ENCODE results near the gene CFLAR.
"Not testable (repeated sequence)": the region's sequence is repeated elsewhere in the genome, so short reads cannot be mapped to it uniquely, and the experiment has no call there.

The CFLAR gene

GRCh38 chr2:201144101-201145051 lies 28.4 kb downstream of the CFLAR start:
- Histone ChIP-seq H3K4me3 (ENCODE audit: low read depth in 1 of 5, low read length in 5 of 5) (no peak overlapping the region), H3K9ac (ENCODE audit: low read length in 5 of 5) (no peak overlapping the region), H3K9me3 (ENCODE audit: control insufficient read depth in 5 of 5, low read length in 5 of 5) (no peaks in the 10 kb centered on the region), H3K27ac (ENCODE audit: low read depth, low read length) (peak overlapping the region; percentile 19), H3K36me3 (ENCODE audit: control insufficient read depth in 5 of 5, insufficient read depth in 5 of 5, low read length in 5 of 5) (peaks cover 40 to 81% (median 51%) of the 10 kb centered on the region in 5 donors), H3K27me3 (ENCODE audit: control insufficient read depth in 5 of 5, insufficient read depth in 4 of 5, low read length in 5 of 5) (no peaks in the 10 kb centered on the region), H3K4me1 (ENCODE audit: control insufficient read depth in 5 of 5, insufficient read depth in 5 of 5, low read length in 5 of 5) (peaks cover 0 to 7% (median 0%) of the 10 kb centered on the region in 5 donors)

GRCh38 chr2:201148434-201148990 lies 32.5 kb downstream of the CFLAR start:
- Histone ChIP-seq H3K9me3 (ENCODE audit: control insufficient read depth in 5 of 5, low read length in 5 of 5) (no peaks in the 10 kb centered on the region), H3K36me3 (ENCODE audit: control insufficient read depth in 5 of 5, insufficient read depth in 5 of 5, low read length in 5 of 5) (peaks cover 39 to 75% (median 60%) of the 10 kb centered on the region in 5 donors), H3K9ac (ENCODE audit: low read length in 5 of 5) (peak overlapping the region in 2 of 5 donors; percentile 12 to 27), H3K4me3 (ENCODE audit: low read depth in 1 of 5, low read length in 5 of 5) (no peak overlapping the region), H3K27me3 (ENCODE audit: control insufficient read depth in 5 of 5, insufficient read depth in 4 of 5, low read length in 5 of 5) (no peaks in the 10 kb centered on the region), H3K27ac (ENCODE audit: low read depth, low read length) (peak overlapping the region; percentile 92), H3K4me1 (ENCODE audit: control insufficient read depth in 5 of 5, insufficient read depth in 5 of 5, low read length in 5 of 5) (peaks cover 4 to 42% (median 24%) of the 10 kb centered on the region in 5 donors)

DNA sequence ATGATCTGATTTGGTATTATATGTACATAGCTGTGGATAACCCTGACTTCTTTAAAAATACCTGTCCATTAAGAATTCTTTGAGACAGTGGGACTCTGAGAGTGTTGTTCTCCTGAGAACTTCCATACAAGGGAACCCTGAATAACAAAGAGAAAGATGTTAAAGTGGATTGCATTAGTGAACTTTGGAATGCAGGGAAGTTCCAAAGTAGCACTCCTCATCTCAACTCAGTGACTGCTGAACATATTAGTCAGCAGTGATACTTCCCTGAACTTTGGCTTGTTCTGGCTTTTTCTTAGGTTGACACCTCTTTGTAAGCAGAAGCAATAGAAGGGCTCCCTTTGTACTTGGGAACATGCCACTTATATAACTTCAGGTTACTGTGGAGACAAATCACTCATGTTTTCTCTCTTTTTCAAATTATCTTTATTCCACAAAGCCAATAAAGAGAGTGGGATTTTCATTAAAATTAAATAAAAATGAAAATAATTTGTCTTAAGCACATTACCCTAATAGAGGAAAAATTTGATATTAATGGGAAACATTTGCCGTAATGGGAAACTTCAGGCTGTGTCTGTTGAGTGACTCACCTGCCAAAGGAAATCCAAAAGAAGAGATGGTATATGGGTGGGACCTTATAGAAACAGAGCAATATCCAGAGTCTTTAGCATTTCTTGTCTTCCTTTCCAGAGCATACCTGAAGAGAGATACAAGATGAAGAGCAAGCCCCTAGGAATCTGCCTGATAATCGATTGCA lies 33.3 kb downstream of the CFLAR start:
- H3K27me3 ChIP-seq (ENCODE audit: control insufficient read depth in 5 of 5, insufficient read depth in 4 of 5, low read length in 5 of 5) = no peaks in the 10 kb centered on the region
- no peaks in the 10 kb centered on the region for H3K9me3 ChIP-seq (ENCODE audit: control insufficient read depth in 5 of 5, low read length in 5 of 5)
- H3K9ac ChIP-seq (ENCODE audit: low read length in 5 of 5) = peak overlapping the region in 1 of 5 donors; percentile 12
- no peak overlapping the region for H3K4me3 ChIP-seq (ENCODE audit: low read depth in 1 of 5, low read length in 5 of 5)
- peak overlapping the region; percentile 92 for H3K27ac ChIP-seq (ENCODE audit: low read depth, low read length)
- H3K36me3 ChIP-seq (ENCODE audit: control insufficient read depth in 5 of 5, insufficient read depth in 5 of 5, low read length in 5 of 5) = peaks cover 36 to 71% (median 60%) of the 10 kb centered on the region in 5 donors
- H3K4me1 ChIP-seq (ENCODE audit: control insufficient read depth in 5 of 5, insufficient read depth in 5 of 5, low read length in 5 of 5) = peaks cover 4 to 43% (median 24%) of the 10 kb centered on the region in 5 donors

GRCh38 chr2:201149821-201150165 lies 33.8 kb downstream of the CFLAR start:
- peak overlapping the region; percentile 92 for H3K27ac ChIP-seq (ENCODE audit: low read depth, low read length)
- not testable (repeated sequence) for H3K9me3 ChIP-seq (ENCODE audit: control insufficient read depth in 5 of 5, low read length in 5 of 5); H3K4me3 ChIP-seq (ENCODE audit: low read depth in 1 of 5, low read length in 5 of 5); H3K27me3 ChIP-seq (ENCODE audit: control insufficient read depth in 5 of 5, insufficient read depth in 4 of 5, low read length in 5 of 5); H3K9ac ChIP-seq (ENCODE audit: low read length in 5 of 5)
- H3K4me1 ChIP-seq (ENCODE audit: control insufficient read depth in 5 of 5, insufficient read depth in 5 of 5, low read length in 5 of 5) = peaks cover 4 to 46% (median 24%) of the 10 kb centered on the region in 5 donors
- peaks cover 38 to 72% (median 61%) of the 10 kb centered on the region in 5 donors for H3K36me3 ChIP-seq (ENCODE audit: control insufficient read depth in 5 of 5, insufficient read depth in 5 of 5, low read length in 5 of 5)

GRCh38 chr2:201150454-201151020 lies 34.6 kb downstream of the CFLAR start:
- no peak overlapping the region for H3K4me3 ChIP-seq (ENCODE audit: low read depth in 1 of 5, low read length in 5 of 5)
- H3K27ac ChIP-seq (ENCODE audit: low read depth, low read length) = peak overlapping the region; percentile 92
- H3K36me3 ChIP-seq (ENCODE audit: control insufficient read depth in 5 of 5, insufficient read depth in 5 of 5, low read length in 5 of 5) = peaks cover 34 to 71% (median 55%) of the 10 kb centered on the region in 5 donors
- H3K27me3 ChIP-seq (ENCODE audit: control insufficient read depth in 5 of 5, insufficient read depth in 4 of 5, low read length in 5 of 5) = no peaks in the 10 kb centered on the region
- H3K4me1 ChIP-seq (ENCODE audit: control insufficient read depth in 5 of 5, insufficient read depth in 5 of 5, low read length in 5 of 5) = peaks cover 4 to 47% (median 24%) of the 10 kb centered on the region in 5 donors
- peak overlapping the region in 3 of 5 donors; percentile 22 to 55 (median 35) for H3K9ac ChIP-seq (ENCODE audit: low read length in 5 of 5)
- H3K9me3 ChIP-seq (ENCODE audit: control insufficient read depth in 5 of 5, low read length in 5 of 5) = no peaks in the 10 kb centered on the region

DNA sequence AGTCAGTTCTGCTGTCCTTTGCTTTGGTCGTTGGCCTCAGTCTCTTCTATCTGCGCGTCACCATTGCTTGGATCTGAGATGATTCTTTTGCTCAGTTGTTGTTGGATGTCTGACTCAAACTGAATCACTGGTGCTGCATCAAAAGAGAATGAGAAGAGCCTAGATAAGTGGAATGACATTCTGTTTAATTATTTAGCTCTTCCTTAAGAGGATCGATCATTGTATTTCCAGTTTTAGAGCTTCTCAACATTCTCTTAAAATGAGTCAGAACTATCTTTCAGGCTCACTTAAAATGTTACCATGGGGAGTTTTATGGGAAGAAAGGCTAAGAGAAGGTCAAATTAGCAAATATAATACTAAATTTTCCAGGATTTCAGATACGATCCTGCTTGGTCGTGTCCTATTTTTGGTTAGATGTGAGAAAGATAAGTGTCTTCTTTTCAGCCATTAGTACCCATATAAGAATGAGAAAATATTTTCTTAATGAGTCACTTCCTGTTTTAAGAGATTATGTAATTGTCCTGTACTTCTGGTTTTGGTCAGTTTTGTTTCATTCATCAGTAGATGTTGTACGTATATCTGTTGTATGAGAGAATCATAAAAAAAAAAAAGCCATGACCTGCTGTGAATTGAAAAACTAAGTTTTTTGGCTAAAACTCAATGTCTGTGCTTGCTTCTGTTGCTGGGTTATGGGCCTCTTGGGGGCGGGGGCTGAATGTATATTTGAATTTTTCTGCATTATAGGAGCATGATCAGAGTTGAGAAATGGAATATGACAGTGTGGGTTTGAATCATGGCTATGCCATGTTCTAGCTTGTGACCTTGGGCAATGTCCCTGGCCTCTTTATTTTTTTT lies 35.4 kb downstream of the CFLAR start:
- H3K9me3 ChIP-seq (ENCODE audit: control insufficient read depth in 5 of 5, low read length in 5 of 5) = no peaks in the 10 kb centered on the region
- no peaks in the 10 kb centered on the region for H3K27me3 ChIP-seq (ENCODE audit: control insufficient read depth in 5 of 5, insufficient read depth in 4 of 5, low read length in 5 of 5)
- H3K9ac ChIP-seq (ENCODE audit: low read length in 5 of 5) = peak overlapping the region in 4 of 5 donors; percentile 15 to 55 (median 42)
- H3K27ac ChIP-seq (ENCODE audit: low read depth, low read length) = peak overlapping the region; percentile 92
- H3K36me3 ChIP-seq (ENCODE audit: control insufficient read depth in 5 of 5, insufficient read depth in 5 of 5, low read length in 5 of 5) = peaks cover 37 to 73% (median 59%) of the 10 kb centered on the region in 5 donors
- no peak overlapping the region for H3K4me3 ChIP-seq (ENCODE audit: low read depth in 1 of 5, low read length in 5 of 5)
- H3K4me1 ChIP-seq (ENCODE audit: control insufficient read depth in 5 of 5, insufficient read depth in 5 of 5, low read length in 5 of 5) = peaks cover 4 to 51% (median 24%) of the 10 kb centered on the region in 5 donors

DNA sequence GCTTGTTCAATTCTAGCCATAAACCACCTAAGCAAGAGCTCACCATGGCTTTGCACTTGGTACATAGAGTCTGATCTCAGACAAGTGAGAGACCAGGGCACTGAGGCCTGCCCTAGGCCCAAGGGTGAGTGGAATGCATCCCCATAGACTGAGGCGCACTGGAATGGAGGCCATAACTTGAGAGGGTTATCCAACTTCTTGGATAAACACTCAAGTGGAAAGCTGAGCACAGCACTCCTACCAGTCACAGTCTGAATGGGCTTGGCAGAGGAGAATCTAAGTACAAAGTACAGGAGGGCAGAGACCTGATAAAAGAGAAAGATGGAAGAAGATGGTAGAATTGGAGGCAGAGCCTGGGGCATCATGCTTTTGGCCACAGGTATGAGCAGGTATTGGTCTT lies 36.6 kb downstream of the CFLAR start:
- no peak overlapping the region for H3K4me3 ChIP-seq (ENCODE audit: low read depth in 1 of 5, low read length in 5 of 5)
- peaks cover 37 to 76% (median 67%) of the 10 kb centered on the region in 5 donors for H3K36me3 ChIP-seq (ENCODE audit: control insufficient read depth in 5 of 5, insufficient read depth in 5 of 5, low read length in 5 of 5)
- no peaks in the 10 kb centered on the region for H3K9me3 ChIP-seq (ENCODE audit: control insufficient read depth in 5 of 5, low read length in 5 of 5)
- H3K27me3 ChIP-seq (ENCODE audit: control insufficient read depth in 5 of 5, insufficient read depth in 4 of 5, low read length in 5 of 5) = no peaks in the 10 kb centered on the region
- H3K4me1 ChIP-seq (ENCODE audit: control insufficient read depth in 5 of 5, insufficient read depth in 5 of 5, low read length in 5 of 5) = peaks cover 4 to 56% (median 25%) of the 10 kb centered on the region in 5 donors
- peak overlapping the region; percentile 92 for H3K27ac ChIP-seq (ENCODE audit: low read depth, low read length)
- peak overlapping the region in 3 of 5 donors; percentile 21 to 68 (median 38) for H3K9ac ChIP-seq (ENCODE audit: low read length in 5 of 5)

DNA sequence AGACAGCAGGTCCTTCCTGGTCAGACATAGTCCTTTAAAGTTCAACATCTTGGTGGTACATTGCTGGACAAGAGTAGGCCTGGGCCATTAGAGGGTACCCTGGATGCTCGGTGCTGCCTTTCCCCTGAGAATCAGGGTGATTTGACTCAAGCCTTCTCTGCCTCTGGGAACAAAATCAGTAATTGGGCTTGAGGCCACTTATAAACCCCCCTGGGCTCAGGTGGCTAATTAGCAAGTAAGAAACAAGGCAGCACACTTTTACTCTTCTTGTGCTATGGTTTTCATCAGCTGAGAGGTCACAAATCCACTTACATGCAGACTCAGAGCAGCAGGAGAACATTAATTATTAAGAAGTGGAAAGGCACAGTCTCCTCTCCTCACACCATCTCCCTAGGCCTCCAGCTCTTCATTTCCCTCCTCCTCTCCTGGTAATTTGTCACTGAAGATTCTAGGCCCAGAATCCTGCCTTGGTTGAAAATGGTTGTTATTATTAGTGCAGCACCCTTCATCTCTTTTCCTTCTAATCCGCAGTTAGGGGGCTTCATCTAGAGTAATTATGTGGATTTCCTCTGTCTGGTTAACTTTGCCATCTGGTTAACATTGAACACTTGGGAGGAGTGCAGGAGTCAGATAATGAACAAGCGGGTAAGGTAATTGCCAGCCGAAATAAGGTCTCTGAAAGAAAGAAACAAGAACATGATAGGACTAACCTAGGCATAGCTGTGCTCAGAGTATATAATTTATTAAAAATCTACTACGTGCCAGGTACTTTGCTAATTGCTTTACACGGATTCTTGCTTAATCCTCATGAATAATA lies 37.2 kb downstream of the CFLAR start:
- H3K9ac ChIP-seq (ENCODE audit: low read length in 5 of 5) = peak overlapping the region in 3 of 5 donors; percentile 38 to 68 (median 62)
- H3K27ac ChIP-seq (ENCODE audit: low read depth, low read length) = peak overlapping the region; percentile 92
- no peak overlapping the region for H3K4me3 ChIP-seq (ENCODE audit: low read depth in 1 of 5, low read length in 5 of 5)
- H3K36me3 ChIP-seq (ENCODE audit: control insufficient read depth in 5 of 5, insufficient read depth in 5 of 5, low read length in 5 of 5) = peaks cover 37 to 81% (median 74%) of the 10 kb centered on the region in 5 donors
- no peaks in the 10 kb centered on the region for H3K9me3 ChIP-seq (ENCODE audit: control insufficient read depth in 5 of 5, low read length in 5 of 5)
- peaks cover 6 to 63% (median 32%) of the 10 kb centered on the region in 5 donors for H3K4me1 ChIP-seq (ENCODE audit: control insufficient read depth in 5 of 5, insufficient read depth in 5 of 5, low read length in 5 of 5)
- no peaks in the 10 kb centered on the region for H3K27me3 ChIP-seq (ENCODE audit: control insufficient read depth in 5 of 5, insufficient read depth in 4 of 5, low read length in 5 of 5)
